Fibroblast of lung (primary cell): ENCODE results near the gene TARS2. TPM values are rescaled to one million over a fixed set of nuclear protein-coding genes. Genes with fewer than 3 reads are reported as not detected.

Experiments
- DNase-seq, 2 donors: peaks; one replicate each; pipeline versions ENCODE4 v3.0.0 to v3.0.0-alpha.2; 2010; ENCODE audit warnings: low read depth in 2 of 2
- H2AFZ ChIP-seq: 2 replicates; pipeline ENCODE4 v1.5.1; 2012; ENCODE audit warnings: low read length, control low read depth, inconsistent platforms
- H3K27ac ChIP-seq: 2 replicates; pipeline ENCODE4 v1.5.1; 2011; ENCODE audit warnings: low read length, control low read depth; ENCODE audit not compliant: insufficient read depth
- H3K27me3 ChIP-seq: 2 replicates; pipeline ENCODE4 v1.5.1; 2011; ENCODE audit warnings: mild to moderate bottlenecking, low read length; ENCODE audit not compliant: control insufficient read depth, insufficient read depth
- H3K36me3 ChIP-seq: 2 replicates; pipeline ENCODE4 v1.5.1; 2011; ENCODE audit warnings: low read length; ENCODE audit not compliant: control insufficient read depth, insufficient read depth
- H3K4me1 ChIP-seq: 2 replicates; pipeline ENCODE4 v1.5.1; 2011; ENCODE audit warnings: low read length; ENCODE audit not compliant: control insufficient read depth, insufficient read depth; ENCODE audit errors: extremely low read depth
- H3K4me2 ChIP-seq: 2 replicates; pipeline ENCODE4 v1.5.1; 2011; ENCODE audit warnings: low read length, control low read depth; ENCODE audit not compliant: insufficient read depth; ENCODE audit errors: extremely low read depth
- H3K4me3 ChIP-seq, 4 experiments: fragments of 200-600 bp in 1 of 4; sonication (generic) in 1 of 4; replicated peaks in 1 of 4; 2 replicates each; pipeline ENCODE4 v1.5.1; 2011 to 2016; ENCODE audit warnings: low read length in 4 of 4, low read depth in 3 of 4, mild to moderate bottlenecking in 3 of 4, control low read depth in 2 of 4, inconsistent platforms in 1 of 4, mixed read lengths in 1 of 4; ENCODE audit not compliant: insufficient read depth in 1 of 4; ENCODE audit errors: control extremely low read depth in 1 of 4
- H3K79me2 ChIP-seq: 2 replicates; pipeline ENCODE4 v1.5.1; 2012; ENCODE audit warnings: mild to moderate bottlenecking, low read length, inconsistent platforms; ENCODE audit not compliant: control insufficient read depth, insufficient read depth
- H3K9ac ChIP-seq: 2 replicates; pipeline ENCODE4 v1.5.1; 2011; ENCODE audit warnings: mild to moderate bottlenecking, low read length, control low read depth; ENCODE audit not compliant: insufficient read depth
- H3K9me3 ChIP-seq: 2 replicates; pipeline ENCODE4 v1.5.1; 2012; ENCODE audit warnings: low read depth, low read length; ENCODE audit not compliant: control insufficient read depth, insufficient read depth
- H4K20me1 ChIP-seq: 2 replicates; pipeline ENCODE4 v1.5.1; 2011; ENCODE audit warnings: low read length; ENCODE audit not compliant: control insufficient read depth, insufficient read depth; ENCODE audit errors: extremely low read depth
- CTCF ChIP-seq, 2 donors: IDR thresholded peaks in 1 of 2; conservative IDR thresholded peaks in 1 of 2; 1 replicate in 1 of 2; 2 replicates in 1 of 2; pipeline ENCODE4 v1.5.1; 2011 to 2012; ENCODE audit warnings: low read length in 2 of 2, control low read depth in 1 of 2, inconsistent platforms in 1 of 2, low read depth in 1 of 2, mild to moderate bottlenecking in 1 of 2
- EZH2 ChIP-seq: IDR thresholded peaks from 2 replicates; pipeline ENCODE4 v1.5.1; 2012; ENCODE audit warnings: low read length, control low read depth, mild to moderate bottlenecking; ENCODE audit errors: missing control alignments
- polyA plus RNA-seq, 2 donors: library from polyadenylated mRNA; depleted of rRNA in 1 of 2; stranded (reverse) in 1 of 2; unstranded in 1 of 2; fragments of >200 nt; gene quantifications; 2 replicates each; pipeline ENCODE4 v1.2.1, GENCODE V29; 2011 to 2012; ENCODE audit warnings: missing spikeins in 1 of 2
- total RNA-seq: library from RNA; depleted of rRNA; stranded (reverse); fragments of >200 nt; gene quantifications from 2 replicates; pipeline ENCODE4 v1.2.1, GENCODE V29; 2014

TARS2 gene
- total and polyA plus RNA-seq, 2 donors (not counting 1 experiment from before 2014, with no cell fraction given), result 7.4 to 17.3 TPM

- H3K9me3 ChIP-seq, result no peaks in the 10 kb centered on the region
- peaks cover 14% of the 10 kb centered on the region for H3K4me1 ChIP-seq
- H3K79me2 ChIP-seq, result no peaks in the 10 kb centered on the region
- no peak overlapping the region for H3K9ac ChIP-seq
- H2AFZ ChIP-seq, result no peak overlapping the region
- H3K27me3 ChIP-seq, result no peaks in the 10 kb centered on the region
- peaks cover 7% of the 10 kb centered on the region for H3K36me3 ChIP-seq
- H3K4me2 ChIP-seq, result peak overlapping the region; percentile 33
- no peak for TF ChIP-seq CTCF (conservative IDR thresholded peaks at IDR 0.05 in 1 of 2, IDR thresholded peaks at IDR 0.05 in 1 of 2; ENCODE audit: low read depth in 1 of 2, low read length in 2 of 2)
- no peak for TF ChIP-seq EZH2
- DNase-seq, result peak; percentile 89 to 98
- peak overlapping the region; percentile 78 for H3K27ac ChIP-seq
- H4K20me1 ChIP-seq, result no peaks in the 10 kb centered on the region
- H3K4me3 ChIP-seq, result peak overlapping the region in 1 of 4 experiments; percentile 8
Measured at GRCh38 chr1:150552128-150552910, 65.1 kb downstream of the TARS2 start.

DNA sequence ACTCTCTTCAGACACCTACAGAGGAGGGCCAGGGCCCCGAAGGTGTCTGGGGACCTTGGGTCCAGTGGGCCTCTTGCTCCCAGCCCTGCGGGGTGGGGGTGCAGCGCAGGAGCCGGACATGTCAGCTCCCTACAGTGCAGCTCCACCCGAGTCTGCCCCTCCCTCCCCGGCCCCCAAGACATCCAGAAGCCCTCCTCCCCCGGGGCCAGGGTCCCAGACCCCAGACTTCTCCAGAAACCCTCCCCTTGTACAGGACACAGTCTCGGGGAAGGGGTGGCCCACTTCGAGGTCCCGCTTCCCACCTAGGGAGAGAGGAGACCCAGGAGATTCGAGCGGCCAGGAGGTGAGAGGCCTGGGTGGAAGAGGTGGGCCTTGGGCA is 65.7 kb downstream of the TARS2 start:
- no peaks in the 10 kb centered on the region for H3K27me3 ChIP-seq
- H4K20me1 ChIP-seq, result no peaks in the 10 kb centered on the region
- no peak overlapping the region for H3K4me2 ChIP-seq
- no peak overlapping the region for H2AFZ ChIP-seq
- no peaks in the 10 kb centered on the region for H3K79me2 ChIP-seq
- H3K36me3 ChIP-seq, result peaks cover 9% of the 10 kb centered on the region
- no peak for DNase-seq
- H3K9ac ChIP-seq, result no peak overlapping the region
- TF ChIP-seq CTCF (conservative IDR thresholded peaks at IDR 0.05 in 1 of 2, IDR thresholded peaks at IDR 0.05 in 1 of 2; ENCODE audit: low read depth in 1 of 2, low read length in 2 of 2), result no peak
- peaks cover 14% of the 10 kb centered on the region for H3K4me1 ChIP-seq
- H3K9me3 ChIP-seq, result no peaks in the 10 kb centered on the region
- H3K4me3 ChIP-seq, result no peak overlapping the region
- H3K27ac ChIP-seq, result peak overlapping the region; percentile 69

GRCh38 chr1:150553392-150554085 is 66.3 kb downstream of the TARS2 start:
- peaks cover 9% of the 10 kb centered on the region for H3K36me3 ChIP-seq
- H3K9me3 ChIP-seq, result no peaks in the 10 kb centered on the region
- no peaks in the 10 kb centered on the region for H3K27me3 ChIP-seq
- H3K27ac ChIP-seq, result peak overlapping the region; percentile 69
- TF ChIP-seq CTCF (conservative IDR thresholded peaks at IDR 0.05 in 1 of 2, IDR thresholded peaks at IDR 0.05 in 1 of 2; ENCODE audit: low read depth in 1 of 2, low read length in 2 of 2) (no peak), EZH2 (no peak)
- H3K79me2 ChIP-seq, result no peaks in the 10 kb centered on the region
- no peak overlapping the region for H3K9ac ChIP-seq
- H2AFZ ChIP-seq, result no peak overlapping the region
- H4K20me1 ChIP-seq, result no peaks in the 10 kb centered on the region
- DNase-seq, result no peak
- H3K4me3 ChIP-seq, result no peak overlapping the region
- peaks cover 14% of the 10 kb centered on the region for H3K4me1 ChIP-seq
- H3K4me2 ChIP-seq, result no peak overlapping the region
